GM19452 (cell line): ENCODE measurements around the gene STRIP2.
"Not testable (repeated sequence)": the region's sequence is repeated elsewhere in the genome, so short reads cannot be mapped to it uniquely, and the experiment has no call there.

Source experiments
- ATAC-seq: cut with Tn5 transposase; IDR thresholded peaks from one replicate; pipeline ENCODE4 v1.9.1; 2021; ENCODE audit not compliant: unreplicated experiment

Gene STRIP2, protein sequence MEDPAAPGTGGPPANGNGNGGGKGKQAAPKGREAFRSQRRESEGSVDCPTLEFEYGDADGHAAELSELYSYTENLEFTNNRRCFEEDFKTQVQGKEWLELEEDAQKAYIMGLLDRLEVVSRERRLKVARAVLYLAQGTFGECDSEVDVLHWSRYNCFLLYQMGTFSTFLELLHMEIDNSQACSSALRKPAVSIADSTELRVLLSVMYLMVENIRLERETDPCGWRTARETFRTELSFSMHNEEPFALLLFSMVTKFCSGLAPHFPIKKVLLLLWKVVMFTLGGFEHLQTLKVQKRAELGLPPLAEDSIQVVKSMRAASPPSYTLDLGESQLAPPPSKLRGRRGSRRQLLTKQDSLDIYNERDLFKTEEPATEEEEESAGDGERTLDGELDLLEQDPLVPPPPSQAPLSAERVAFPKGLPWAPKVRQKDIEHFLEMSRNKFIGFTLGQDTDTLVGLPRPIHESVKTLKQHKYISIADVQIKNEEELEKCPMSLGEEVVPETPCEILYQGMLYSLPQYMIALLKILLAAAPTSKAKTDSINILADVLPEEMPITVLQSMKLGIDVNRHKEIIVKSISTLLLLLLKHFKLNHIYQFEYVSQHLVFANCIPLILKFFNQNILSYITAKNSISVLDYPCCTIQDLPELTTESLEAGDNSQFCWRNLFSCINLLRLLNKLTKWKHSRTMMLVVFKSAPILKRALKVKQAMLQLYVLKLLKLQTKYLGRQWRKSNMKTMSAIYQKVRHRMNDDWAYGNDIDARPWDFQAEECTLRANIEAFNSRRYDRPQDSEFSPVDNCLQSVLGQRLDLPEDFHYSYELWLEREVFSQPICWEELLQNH

GRCh38 chr7:129433847-129434674 lies at the start of gene STRIP2:
Gene STRIP2 (plus strand): TSS chr7:129434432. CDS start chr7:129434473, 41 bp downstream.
- ATAC-seq, result peak; percentile 96

- ATAC-seq, result no peak
These were observed 49.1 kb upstream of the STRIP2 start for GRCh38 chr7:129385116-129385515.

GRCh38 chr7:129385598-129385997 lies 48.6 kb upstream of the STRIP2 start:
- ATAC-seq, result no peak

DNA sequence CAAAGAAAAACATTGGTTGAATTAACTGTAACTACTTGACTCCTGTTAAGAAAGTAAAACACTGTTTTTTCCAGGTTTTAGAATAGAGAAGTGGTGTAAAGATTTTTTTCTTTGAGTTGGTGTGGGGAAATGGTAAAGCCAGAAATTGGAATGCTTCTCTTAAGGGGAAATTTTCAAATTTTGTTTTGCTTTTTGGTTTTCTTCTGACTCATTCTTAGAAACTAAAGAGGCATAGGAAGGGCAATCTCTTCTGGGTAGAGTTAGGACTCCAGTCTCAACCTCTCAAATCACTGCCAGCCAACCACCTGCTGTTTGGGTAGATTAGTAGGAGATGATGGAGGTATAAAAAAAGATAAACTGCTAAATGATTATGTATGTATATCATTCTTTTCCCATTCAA lies 47.7 kb upstream of the STRIP2 start:
- ATAC-seq, result no peak

GRCh38 chr7:129387537-129387936 lies 46.7 kb upstream of the STRIP2 start:
- ATAC-seq, result no peak

DNA sequence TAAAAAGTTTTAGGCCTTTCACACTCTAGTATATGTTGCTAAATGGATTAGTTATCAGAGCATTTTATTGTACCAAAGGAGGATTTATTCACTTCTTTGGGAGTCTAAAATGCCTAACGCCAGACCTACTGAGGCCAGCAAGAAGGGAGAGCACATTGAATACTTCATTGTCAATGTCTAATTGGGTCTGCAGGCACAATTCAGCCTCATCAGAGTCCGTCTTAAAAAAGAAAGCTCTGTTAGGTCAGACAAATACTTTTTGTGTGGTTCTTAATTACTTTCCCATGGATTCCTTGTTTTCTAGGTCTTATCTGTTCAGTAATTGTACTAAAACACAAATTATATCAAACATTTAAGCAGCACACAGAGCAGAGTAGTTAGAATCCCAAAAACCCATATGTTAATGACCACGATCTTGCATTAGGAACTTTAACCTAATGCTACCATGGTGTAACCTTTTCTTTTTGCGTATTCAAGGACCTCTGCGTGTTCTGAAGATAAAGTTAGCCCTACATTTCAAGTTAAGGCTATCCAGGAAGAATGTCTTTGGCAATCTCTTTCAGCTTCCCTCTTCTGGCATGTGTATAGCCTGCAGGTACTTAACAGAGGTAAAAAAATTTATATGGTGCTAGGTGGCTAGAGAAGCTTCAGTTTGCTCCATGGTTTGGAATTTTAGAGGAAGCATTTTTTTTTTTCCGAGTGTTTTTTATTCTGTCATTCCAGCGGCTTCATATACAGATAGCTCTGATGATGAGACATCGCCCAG lies 45.7 kb upstream of the STRIP2 start:
- ATAC-seq, result no peak

- ATAC-seq, result no peak
These were observed 44.4 kb upstream of the STRIP2 start for GRCh38 chr7:129389829-129390228.

DNA sequence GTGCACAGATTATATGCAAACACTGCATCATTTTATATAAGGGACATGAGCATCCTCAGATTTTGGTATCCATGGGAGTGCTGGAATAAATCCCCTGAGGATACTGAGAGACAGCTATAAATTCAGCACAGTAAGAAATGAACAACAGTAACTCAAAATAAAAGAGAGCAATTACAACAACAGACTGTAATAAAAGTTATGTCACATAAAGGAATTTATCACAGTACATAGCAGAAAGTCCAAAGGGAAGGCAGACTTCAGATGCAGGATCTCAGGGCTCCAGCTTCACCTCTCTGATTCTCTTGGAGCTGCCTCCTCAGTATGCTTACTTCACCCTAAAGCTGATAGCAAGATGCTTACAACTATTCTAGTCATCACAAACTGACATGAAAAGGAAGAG lies 43.9 kb upstream of the STRIP2 start:
- no peak for ATAC-seq

- ATAC-seq, result no peak
These were observed 42.6 kb upstream of the STRIP2 start for GRCh38 chr7:129391546-129392171.

DNA sequence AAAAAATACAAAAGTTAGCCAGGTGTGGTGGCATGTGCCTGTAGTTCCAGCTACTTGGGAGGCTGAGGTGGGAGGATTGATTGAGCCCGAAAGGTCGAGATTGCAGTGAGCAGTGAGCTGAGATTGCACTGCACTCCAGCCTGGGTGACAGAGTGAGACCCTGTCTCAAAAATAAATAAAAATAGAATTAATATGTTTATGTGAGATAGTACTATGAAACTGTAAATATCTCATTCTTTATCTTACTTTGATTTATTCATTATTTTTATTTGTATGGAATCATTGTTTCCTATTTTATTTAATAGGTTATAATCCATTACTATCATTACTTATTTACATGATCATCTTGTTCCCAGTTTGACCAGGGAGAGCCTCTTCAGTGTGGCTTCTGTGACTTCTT lies 41.0 kb upstream of the STRIP2 start:
- no peak for ATAC-seq

GRCh38 chr7:129394101-129394500 lies 40.1 kb upstream of the STRIP2 start:
- ATAC-seq, result no peak

GRCh38 chr7:129394982-129395914 lies 39.0 kb upstream of the STRIP2 start:
- ATAC-seq, result no peak

DNA sequence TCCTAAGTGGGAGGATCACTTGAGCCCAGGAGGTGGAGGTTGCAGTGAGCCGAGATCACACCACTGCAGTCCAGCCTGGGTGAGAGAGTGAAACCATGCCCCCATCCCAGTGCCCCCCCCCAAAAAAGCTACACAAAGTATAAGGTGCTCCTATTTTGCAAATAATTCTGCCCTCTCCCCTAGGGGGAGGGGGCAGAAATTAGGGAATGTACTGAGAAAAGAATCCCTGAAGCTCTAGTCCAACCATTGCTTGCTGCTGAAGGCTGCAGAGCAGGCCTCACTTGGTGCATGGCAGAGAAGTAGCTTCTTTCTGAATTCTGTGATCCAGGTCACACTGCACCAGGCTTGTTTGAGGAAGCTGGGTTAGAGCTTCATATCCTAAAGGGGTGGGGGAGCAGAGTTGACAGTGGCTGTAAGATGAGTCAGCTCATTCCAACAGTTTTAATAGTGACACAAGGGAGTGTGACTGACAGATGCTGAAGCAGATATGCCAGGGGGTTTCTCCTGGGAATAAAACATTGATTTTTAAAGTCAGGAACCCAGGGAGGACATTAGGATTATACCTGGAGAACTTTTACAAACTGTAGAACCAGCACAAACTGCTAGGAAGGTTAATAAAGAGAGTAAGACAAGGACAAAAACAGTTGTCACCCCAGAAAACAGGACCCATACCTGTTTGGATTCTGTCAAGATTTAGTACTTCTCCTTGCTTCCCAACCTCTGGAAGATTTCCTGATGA lies 32.8 kb upstream of the STRIP2 start:
- no peak for ATAC-seq

GRCh38 chr7:129401967-129402860 lies 32.0 kb upstream of the STRIP2 start:
- ATAC-seq, result peak; percentile 69

DNA sequence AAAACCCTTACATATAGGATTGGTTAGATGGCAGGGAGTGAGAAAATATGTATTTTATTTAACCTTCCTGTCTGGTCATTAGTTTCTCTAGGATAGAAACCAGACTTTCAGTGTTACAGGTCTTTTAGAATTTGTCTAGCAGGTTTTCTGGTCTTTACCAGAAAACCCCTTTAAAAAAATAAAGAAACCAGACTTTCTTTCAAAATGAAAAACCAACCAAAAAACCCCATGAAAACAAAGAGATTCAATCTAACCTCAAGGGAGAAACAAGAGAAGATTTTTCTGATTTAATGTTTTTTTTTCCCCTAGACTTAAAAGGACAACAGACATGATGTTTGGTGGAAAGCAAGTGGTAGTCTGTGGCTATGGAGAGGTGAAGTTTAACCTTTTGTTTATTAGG lies 28.7 kb upstream of the STRIP2 start:
- ATAC-seq, result no peak

GRCh38 chr7:129410238-129410637 lies 24.0 kb upstream of the STRIP2 start:
- ATAC-seq, result not testable (repeated sequence)

- no peak for ATAC-seq
These were observed 21.7 kb upstream of the STRIP2 start for GRCh38 chr7:129412501-129412900.
